IMR-90 (cell line): Measurements from ENCODE around the gene GRIA3. TPM values are rescaled to one million over a fixed set of nuclear protein-coding genes. Genes with fewer than 3 reads are reported as not detected.

Experiments used
- ATAC-seq: fragments of 200-7000 bp; cut with Tn5 transposase; 2 replicates; pipeline ENCODE4 v1.9.1; 2020; ENCODE audit warnings: low read depth, mild to moderate bottlenecking, moderate library complexity
- BruUV-seq: library from RNA; stranded (reverse); fragments of 400-500 nt; replicated peaks from 2 replicates; lab custom pipeline; 2021; lab: Mats Ljungman, UMichigan
- CTCF ChIA-PET: fragments of 300-600 bp; formaldehyde crosslinking; extraction: SDS; loops from one replicate; lab custom pipeline; 2021; ENCODE audit warnings: antibody characterized with exemption; lab: Yijun Ruan, JAX
- POLR2A ChIA-PET: fragments of 300-600 bp; sonication (Branson Sonifier 250); formaldehyde crosslinking; loops from one replicate; lab custom pipeline; 2022; ENCODE audit warnings: antibody characterized with exemption; ENCODE audit not compliant: unreplicated experiment; lab: Charles Lee
- DNase-seq: peaks from one replicate; pipeline ENCODE4 v3.0.0; 2013
- H2AFZ ChIP-seq: replicated peaks from 2 replicates; pipeline ENCODE3; 2013; ENCODE audit warnings: low read length, mild to moderate bottlenecking; ENCODE audit not compliant: poor library complexity
- H2AK5ac ChIP-seq: 2 replicates; pipeline ENCODE4 v1.6.1; 2013; ENCODE audit warnings: low read depth, low read length, inconsistent platforms
- H2AK9ac ChIP-seq: replicated peaks from 2 replicates; pipeline ENCODE3; 2013; ENCODE audit warnings: mild to moderate bottlenecking, low read depth, low read length, moderate library complexity; ENCODE audit not compliant: poor library complexity
- H2BK120ac ChIP-seq: 2 replicates; pipeline ENCODE4 v1.6.1; 2013; ENCODE audit warnings: low read depth, low read length, inconsistent platforms
- H2BK15ac ChIP-seq: 3 replicates; pipeline ENCODE4 v1.6.1; 2013; ENCODE audit warnings: low read depth, low read length, inconsistent platforms
- H2BK20ac ChIP-seq: 2 replicates; pipeline ENCODE4 v1.6.1; 2013; ENCODE audit warnings: low read depth, mild to moderate bottlenecking, inconsistent platforms, low read length, moderate library complexity
- H2BK5ac ChIP-seq: 2 replicates; pipeline ENCODE4 v1.6.1; 2013; ENCODE audit warnings: mild to moderate bottlenecking, low read depth, low read length, inconsistent platforms; ENCODE audit not compliant: poor library complexity, severe bottlenecking
- H3K14ac ChIP-seq: replicated peaks from 2 replicates; pipeline ENCODE4 v1.6.1; 2013; ENCODE audit warnings: low read depth, low read length, inconsistent platforms
- H3K18ac ChIP-seq: 2 replicates; pipeline ENCODE4 v1.6.1; 2013; ENCODE audit warnings: low read depth, low read length, control low read depth
- H3K23ac ChIP-seq: 2 replicates; pipeline ENCODE4 v1.6.1; 2013; ENCODE audit warnings: low read depth, low read length, inconsistent platforms
- H3K27ac ChIP-seq: 2 replicates; pipeline ENCODE4 v1.5.1; 2013; ENCODE audit warnings: mild to moderate bottlenecking, control low read depth, low read length; ENCODE audit not compliant: insufficient read depth
- H3K27me3 ChIP-seq: 2 replicates; pipeline ENCODE4 v1.6.1; 2013; ENCODE audit warnings: low read length; ENCODE audit not compliant: control insufficient read depth, insufficient read depth
- H3K36me3 ChIP-seq: 2 replicates; pipeline ENCODE4 v1.6.1; 2013; ENCODE audit warnings: low read length, mixed read lengths; ENCODE audit not compliant: control insufficient read depth, insufficient read depth
- H3K4ac ChIP-seq: 2 replicates; pipeline ENCODE4 v1.6.1; 2013; ENCODE audit warnings: low read depth, low read length, inconsistent platforms
- H3K4me1 ChIP-seq: 2 replicates; pipeline ENCODE4 v1.6.1; 2013; ENCODE audit warnings: low read length, mixed read lengths; ENCODE audit not compliant: control insufficient read depth, insufficient read depth
- H3K4me2 ChIP-seq: 2 replicates; pipeline ENCODE4 v1.6.1; 2013; ENCODE audit warnings: low read depth, mild to moderate bottlenecking, control low read depth, low read length, moderate library complexity
- H3K4me3 ChIP-seq: 2 replicates; pipeline ENCODE4 v1.5.1; 2013; ENCODE audit warnings: low read depth, mild to moderate bottlenecking, control low read depth, low read length, moderate library complexity; ENCODE audit not compliant: insufficient read depth
- H3K56ac ChIP-seq: 2 replicates; pipeline ENCODE4 v1.6.1; 2013; ENCODE audit warnings: low read length, inconsistent platforms; ENCODE audit not compliant: insufficient read depth; ENCODE audit errors: extremely low read depth
- H3K79me1 ChIP-seq, 2 experiments: 2 replicates each; pipeline ENCODE4 v1.6.1; 2013; ENCODE audit warnings: low read length in 2 of 2, inconsistent platforms in 1 of 2, low read depth in 1 of 2
- H3K9ac ChIP-seq: 2 replicates; pipeline ENCODE4 v1.6.1; 2013; ENCODE audit warnings: low read depth, low read length, control low read depth
- H3K9me1 ChIP-seq: 2 replicates; pipeline ENCODE4 v1.6.1; 2013; ENCODE audit warnings: low read length, inconsistent platforms; ENCODE audit not compliant: insufficient read depth
- H3K9me3 ChIP-seq: 2 replicates; pipeline ENCODE4 v1.6.1; 2013; ENCODE audit warnings: low read length; ENCODE audit not compliant: control insufficient read depth, insufficient read depth
- H4K20me1 ChIP-seq: 2 replicates; pipeline ENCODE4 v1.6.1; 2013; ENCODE audit warnings: low read length, inconsistent platforms; ENCODE audit not compliant: insufficient read depth
- H4K5ac ChIP-seq: 2 replicates; pipeline ENCODE4 v1.6.1; 2013; ENCODE audit warnings: mild to moderate bottlenecking, low read depth, low read length, control low read depth
- H4K8ac ChIP-seq, 2 experiments: 2 replicates each; pipeline ENCODE4 v1.6.1; 2013; ENCODE audit warnings: low read depth in 2 of 2, low read length in 2 of 2, control low read depth in 1 of 2, inconsistent platforms in 1 of 2
- H4K91ac ChIP-seq: 2 replicates; pipeline ENCODE4 v1.6.1; 2013; ENCODE audit warnings: low read depth, low read length, inconsistent platforms; ENCODE audit not compliant: insufficient read depth
- BHLHE40 ChIP-seq: fragments of 150-350 bp; IDR thresholded peaks from 2 replicates; pipeline ENCODE4 v1.6.1; 2016; ENCODE audit warnings: mild to moderate bottlenecking, low read depth, low read length
- CEBPB ChIP-seq: IDR thresholded peaks from 2 replicates; pipeline ENCODE4 v1.6.1; 2012; ENCODE audit warnings: low read depth, low read length, improper control_type of control experiment
- FOS ChIP-seq: fragments of 150-350 bp; IDR thresholded peaks from 2 replicates; pipeline ENCODE4 v1.6.1; 2016; ENCODE audit warnings: low read depth, low read length
- MAFK ChIP-seq: IDR thresholded peaks from 2 replicates; pipeline ENCODE4 v1.6.1; 2012; ENCODE audit warnings: low read depth, low read length, improper control_type of control experiment
- RCOR1 ChIP-seq: IDR thresholded peaks from 2 replicates; pipeline ENCODE4 v1.6.1; 2012; ENCODE audit warnings: mild to moderate bottlenecking, low read length, improper control_type of control experiment; ENCODE audit not compliant: insufficient replicate concordance
- SMC3 ChIP-seq: fragments of 150-350 bp; IDR thresholded peaks from 2 replicates; pipeline ENCODE4 v1.6.1; 2016; ENCODE audit warnings: low read depth, mild to moderate bottlenecking, antibody characterized with exemption, low read length, moderate library complexity
- WGBS, 2 experiments: methylation state at CpG; one replicate each; pipeline versions ENCODE4 v1.1.5 to v1.1.7; 2013; ENCODE audit warnings: missing lambda C conversion rate in 2 of 2; ENCODE audit not compliant: insufficient read length in 1 of 2; ENCODE audit errors: extremely low coverage in 2 of 2; 5-methylcytosine and 5-hydroxymethylcytosine counted together
- dilution Hi-C: fragments of 300-500 bp; cut with HindIII; formaldehyde crosslinking; loops from one replicate; pipeline ENCODE4 v1.14.3; 2018; ENCODE audit warnings: low sequenced_read_pairs; ENCODE audit not compliant: unreplicated experiment
- in situ Hi-C: fragments of 300-500 bp; cut with MboI; formaldehyde crosslinking; loops from 3 replicates; pipeline ENCODE4 v1.14.3; 2019; ENCODE audit warnings: low sequenced_read_pairs, inconsistent platforms, mixed read lengths
- intact Hi-C: fragments of 100-400 bp; cut with micrococcal nuclease; formaldehyde crosslinking; loops from 2 replicates; pipeline ENCODE4 v1.10.0; 2022
- polyA plus RNA-seq, 3 experiments: library from polyadenylated mRNA; depleted of rRNA; stranded (reverse); fragments of >200 nt; gene quantifications; 2 replicates each; pipeline ENCODE4 v1.2.3, GENCODE V29; 2012; ENCODE audit warnings: low replicate concordance in 1 of 3
- total RNA-seq: library from RNA; depleted of rRNA; stranded (reverse); fragments of >200 nt; gene quantifications from 2 replicates; pipeline ENCODE4 v1.2.3, GENCODE V29; 2012

The GRIA3 gene
- total and polyA plus RNA-seq, 2 of the 4 experiments (the other 2 are of a cell fraction), result not detected

DNA sequence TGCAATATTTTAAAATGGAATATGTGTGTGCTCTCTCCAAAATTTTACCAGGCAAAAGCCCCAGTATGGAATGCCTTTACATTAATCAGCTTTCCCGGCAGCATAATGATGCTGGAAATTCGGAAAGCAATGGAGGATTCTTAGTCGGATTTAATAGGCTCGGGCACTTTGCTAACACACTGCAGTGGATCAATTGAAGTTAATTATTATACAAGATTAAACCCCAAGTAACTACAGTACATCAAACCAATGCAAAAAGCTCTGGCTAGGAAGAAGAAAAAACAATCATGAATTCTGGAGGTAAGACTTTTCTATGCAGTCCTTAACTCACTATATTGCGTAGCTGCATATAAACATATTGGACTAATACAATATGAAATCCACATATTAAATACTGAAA lies 43.6 kb upstream of the GRIA3 start:
- dilution Hi-C loops (no loop called here), intact Hi-C loops (no loop called here), in situ Hi-C loops (no loop called here)
- Histone ChIP-seq H3K4me3 (no peak overlapping the region), H3K14ac (no peak overlapping the region), H3K27me3 (no peaks in the 10 kb centered on the region), H4K20me1 (no peaks in the 10 kb centered on the region), H3K4me2 (no peak overlapping the region), H2BK20ac (no peak overlapping the region), H2BK15ac (no peak overlapping the region), H3K4me1 (no peaks in the 10 kb centered on the region), H2AFZ (no peak overlapping the region), H4K8ac (no peak overlapping the region), H2BK5ac (no peak overlapping the region), H3K56ac (no peak overlapping the region), H2AK5ac (no peak overlapping the region), H3K27ac (no peak overlapping the region), H3K23ac (no peak overlapping the region), H3K4ac (no peak overlapping the region), H3K9me3 (no peaks in the 10 kb centered on the region), H3K36me3 (no peaks in the 10 kb centered on the region), H3K18ac (no peak overlapping the region), H4K91ac (no peak overlapping the region), H4K5ac (no peak overlapping the region), H3K9ac (no peak overlapping the region), H3K79me1 (no peaks in the 10 kb centered on the region), H3K9me1 (no peaks in the 10 kb centered on the region), H2AK9ac (no peak overlapping the region), H2BK120ac (no peak overlapping the region)
- no peak for ATAC-seq
- ChIA-PET POLR2A (no interaction called here), CTCF (no interaction called here)
- no CpG with 5 or more reads among the region's 5 CpGs for WGBS, 2 experiments
- no peak for DNase-seq
- TF ChIP-seq FOS, result no peak
- TF ChIP-seq RCOR1, result no peak
- no peak for TF ChIP-seq SMC3
- TF ChIP-seq BHLHE40, result no peak
- no peak for TF ChIP-seq MAFK
- TF ChIP-seq CEBPB, result no peak
- BruUV-seq, result no TSS peak
